Subcutaneous abdominal adipose tissue (tissue), 5 donors: ENCODE data around the gene SOD2.
A peak's percentile ranks its signal among the peaks of the same experiment; 100 is the strongest.
"Not testable (repeated sequence)": the region's sequence is repeated elsewhere in the genome, so short reads cannot be mapped to it uniquely, and the experiment has no call there.

Experiments
- H3K27ac ChIP-seq: one replicate; pipeline ENCODE4 v1.7.0; 2013; ENCODE audit warnings: low read depth, mild to moderate bottlenecking, inconsistent platforms, low read length, moderate library complexity
- H3K27me3 ChIP-seq, 5 donors: one replicate each; pipeline ENCODE4 v1.7.0; 2013; ENCODE audit warnings: low read length in 5 of 5, inconsistent platforms in 1 of 5; ENCODE audit not compliant: control insufficient read depth in 5 of 5, insufficient read depth in 4 of 5
- H3K36me3 ChIP-seq, 5 donors: one replicate each; pipeline ENCODE4 v1.7.0; 2013; ENCODE audit warnings: low read length in 5 of 5; ENCODE audit not compliant: control insufficient read depth in 5 of 5, insufficient read depth in 5 of 5
- H3K4me1 ChIP-seq, 5 donors: one replicate each; pipeline ENCODE4 v1.7.0; 2013; ENCODE audit warnings: low read length in 5 of 5, mild to moderate bottlenecking in 3 of 5, moderate library complexity in 1 of 5; ENCODE audit not compliant: control insufficient read depth in 5 of 5, insufficient read depth in 5 of 5
- H3K4me3 ChIP-seq, 5 donors: one replicate each; pipeline ENCODE4 v1.7.0; 2013; ENCODE audit warnings: low read length in 5 of 5, low read depth in 1 of 5
- H3K9ac ChIP-seq, 5 donors: one replicate each; pipeline ENCODE4 v1.7.0; 2013; ENCODE audit warnings: low read length in 5 of 5, mild to moderate bottlenecking in 4 of 5, moderate library complexity in 3 of 5
- H3K9me3 ChIP-seq, 5 donors: one replicate each; pipeline ENCODE4 v1.7.0; 2013; ENCODE audit warnings: low read length in 5 of 5; ENCODE audit not compliant: control insufficient read depth in 5 of 5
- donor health status: healthy.
- donor health status: healthy.
- donor health status: healthy.
- donor health status: healthy.
- donor health status: healthy.

The SOD2 gene

GRCh38 chr6:159700970-159701369 is 7.9 kb upstream of the SOD2 start:
- H3K4me3 ChIP-seq: no peak overlapping the region

GRCh38 chr6:159695984-159696383 is 2.9 kb upstream of the SOD2 start:
- Histone ChIP-seq H3K9me3 (no peaks in the 10 kb centered on the region), H3K4me3 (no peak overlapping the region), H3K9ac (no peak overlapping the region), H3K27me3 (no peaks in the 10 kb centered on the region), H3K27ac (no peak overlapping the region), H3K4me1 (peaks cover 0 to 31% (median 26%) of the 10 kb centered on the region in 5 donors), H3K36me3 (peaks cover 0 to 9% (median 0%) of the 10 kb centered on the region in 5 donors)

More at GRCh38 chr6:159700970-159701369, 7.9 kb upstream of the SOD2 start:
- Histone ChIP-seq H3K27me3 (no peaks in the 10 kb centered on the region), H3K36me3 (no peaks in the 10 kb centered on the region), H3K9me3 (peaks cover 0 to 4% (median 0%) of the 10 kb centered on the region in 5 donors), H3K4me1 (peaks cover 0 to 14% (median 12%) of the 10 kb centered on the region in 5 donors), H3K9ac (peak overlapping the region in 4 of 5 donors; percentile 8 to 59 (median 39)), H3K27ac (peak overlapping the region; percentile 82)

- Histone ChIP-seq H3K27ac (peak overlapping the region; percentile 99), H3K4me3 (peak overlapping the region; percentile 87 to 100 (median 99)), H3K36me3 (peaks cover 0 to 23% (median 8%) of the 10 kb centered on the region in 5 donors), H3K4me1 (peaks cover 0 to 35% (median 30%) of the 10 kb centered on the region in 5 donors), H3K9me3 (no peaks in the 10 kb centered on the region), H3K27me3 (no peaks in the 10 kb centered on the region), H3K9ac (peak overlapping the region; percentile 82 to 96 (median 88))
Measured at GRCh38 chr6:159693894-159694545, 979 bp upstream of the SOD2 start.

- no peaks in the 10 kb centered on the region for H3K9me3 ChIP-seq
- peaks cover 3 to 41% (median 37%) of the 10 kb centered on the region in 5 donors for H3K4me1 ChIP-seq
- H3K27me3 ChIP-seq: no peaks in the 10 kb centered on the region
- H3K4me3 ChIP-seq: peak overlapping the region; percentile 93 to 100 (median 99)
- peaks cover 6 to 36% (median 19%) of the 10 kb centered on the region in 5 donors for H3K36me3 ChIP-seq
- H3K27ac ChIP-seq: peak overlapping the region; percentile 99
- peak overlapping the region; percentile 96 to 100 (median 100) for H3K9ac ChIP-seq
Measured at GRCh38 chr6:159692303-159693127, 526 bp downstream of the SOD2 start.

GRCh38 chr6:159691963-159692287 is 1.1 kb downstream of the SOD2 start:
- peak overlapping the region; percentile 96 to 100 (median 100) for H3K9ac ChIP-seq
- no peaks in the 10 kb centered on the region for H3K27me3 ChIP-seq
- H3K9me3 ChIP-seq: no peaks in the 10 kb centered on the region
- H3K27ac ChIP-seq: peak overlapping the region; percentile 99
- peaks cover 7 to 42% (median 25%) of the 10 kb centered on the region in 5 donors for H3K36me3 ChIP-seq
- peak overlapping the region; percentile 93 to 100 (median 99) for H3K4me3 ChIP-seq
- H3K4me1 ChIP-seq: peaks cover 3 to 46% (median 40%) of the 10 kb centered on the region in 5 donors

- Histone ChIP-seq H3K27ac (peak overlapping the region; percentile 99), H3K27me3 (no peaks in the 10 kb centered on the region), H3K4me1 (peaks cover 3 to 50% (median 40%) of the 10 kb centered on the region in 5 donors), H3K4me3 (peak overlapping the region; percentile 93 to 100 (median 99)), H3K36me3 (peaks cover 12 to 47% (median 29%) of the 10 kb centered on the region in 5 donors), H3K9me3 (no peaks in the 10 kb centered on the region), H3K9ac (peak overlapping the region; percentile 96 to 100 (median 100))
Measured at GRCh38 chr6:159691133-159691962, 1.7 kb downstream of the SOD2 start.

- H3K9ac ChIP-seq: peak overlapping the region in 2 of 5 donors; percentile 96 to 98
- peak overlapping the region; percentile 99 for H3K27ac ChIP-seq
- H3K9me3 ChIP-seq, H3K27me3 ChIP-seq: not testable (repeated sequence)
- H3K36me3 ChIP-seq: peaks cover 19 to 59% (median 35%) of the 10 kb centered on the region in 5 donors
- peak overlapping the region; percentile 18 to 100 (median 44) for H3K4me3 ChIP-seq
- peaks cover 3 to 54% (median 40%) of the 10 kb centered on the region in 5 donors for H3K4me1 ChIP-seq
Measured at GRCh38 chr6:159690135-159690534, 2.9 kb downstream of the SOD2 start.

GRCh38 chr6:159689001-159689400 is 4.0 kb downstream of the SOD2 start:
- peaks cover 3 to 44% (median 35%) of the 10 kb centered on the region in 5 donors for H3K4me1 ChIP-seq
- H3K27ac ChIP-seq: peak overlapping the region; percentile 30
- H3K9ac ChIP-seq: peak overlapping the region in 4 of 5 donors; percentile 0 to 46 (median 34)
- H3K4me3 ChIP-seq: peak overlapping the region; percentile 3 to 100 (median 42)
- peaks cover 24 to 70% (median 45%) of the 10 kb centered on the region in 5 donors for H3K36me3 ChIP-seq
- H3K27me3 ChIP-seq: no peaks in the 10 kb centered on the region
- no peaks in the 10 kb centered on the region for H3K9me3 ChIP-seq

GRCh38 chr6:159688266-159688905 is 4.7 kb downstream of the SOD2 start:
- peak overlapping the region; percentile 30 for H3K27ac ChIP-seq
- peaks cover 3 to 40% (median 30%) of the 10 kb centered on the region in 5 donors for H3K4me1 ChIP-seq
- peak overlapping the region in 3 of 5 donors; percentile 0 to 29 (median 25) for H3K9ac ChIP-seq
- H3K4me3 ChIP-seq: peak overlapping the region; percentile 3 to 100 (median 42)
- H3K9me3 ChIP-seq: no peaks in the 10 kb centered on the region
- H3K36me3 ChIP-seq: peaks cover 30 to 76% (median 51%) of the 10 kb centered on the region in 5 donors
- H3K27me3 ChIP-seq: no peaks in the 10 kb centered on the region
